Smooth muscle cell (in vitro differentiated cells): ENCODE data around the gene SLC4A2. TPM values are rescaled to one million over a fixed set of nuclear protein-coding genes. Genes with fewer than 3 reads are reported as not detected.
A peak's percentile ranks its signal among the peaks of the same experiment; 100 is the strongest.

Experiments used
- DNase-seq: peaks from one replicate; lab custom pipeline; 2025; ENCODE audit not compliant: unreplicated experiment; lab: John Stamatoyannopoulos, UW
- H2AFZ ChIP-seq: fragments of 200-600 bp; sonication (generic); 2 replicates; pipeline ENCODE4 v1.6.0; 2016; ENCODE audit warnings: antibody characterized with exemption, low read depth, mild to moderate bottlenecking
- H3F3A ChIP-seq: fragments of 200-600 bp; sonication (generic); 2 replicates; pipeline ENCODE4 v1.6.0; 2017; ENCODE audit warnings: antibody characterized with exemption, low read depth
- H3K27ac ChIP-seq: fragments of 200-600 bp; sonication (generic); 2 replicates; pipeline ENCODE4 v1.5.1; 2016; ENCODE audit warnings: low read depth, mild to moderate bottlenecking
- H3K27me3 ChIP-seq: fragments of 200-600 bp; sonication (generic); 2 replicates; pipeline ENCODE4 v1.6.1; 2016; ENCODE audit warnings: low read depth, mild to moderate bottlenecking
- H3K36me3 ChIP-seq: fragments of 200-600 bp; sonication (generic); 2 replicates; pipeline ENCODE4 v1.5.1; 2016; ENCODE audit warnings: low read depth
- H3K4me1 ChIP-seq: fragments of 200-600 bp; sonication (generic); 2 replicates; pipeline ENCODE4 v1.5.1; 2016; ENCODE audit warnings: low read depth
- H3K4me2 ChIP-seq: fragments of 200-600 bp; sonication (generic); 2 replicates; pipeline ENCODE4 v1.6.0; 2016; ENCODE audit warnings: mild to moderate bottlenecking
- H3K4me3 ChIP-seq: fragments of 200-600 bp; sonication (generic); 2 replicates; pipeline ENCODE4 v1.5.1; 2016; ENCODE audit warnings: mild to moderate bottlenecking
- H3K79me2 ChIP-seq: fragments of 200-600 bp; sonication (generic); 2 replicates; pipeline ENCODE4 v1.6.0; 2016; ENCODE audit warnings: low read depth, mild to moderate bottlenecking
- H3K9ac ChIP-seq: fragments of 200-600 bp; sonication (generic); 2 replicates; pipeline ENCODE4 v1.6.0; 2016; ENCODE audit warnings: low read depth
- H3K9me3 ChIP-seq: fragments of 200-600 bp; sonication (generic); replicated peaks from 2 replicates; pipeline ENCODE4 v1.5.1; 2016; ENCODE audit warnings: low read depth
- H4K20me1 ChIP-seq: fragments of 200-600 bp; sonication (generic); 2 replicates; pipeline ENCODE4 v1.6.0; 2016; ENCODE audit warnings: low read depth
- CTCF ChIP-seq: fragments of 200-600 bp; sonication (generic); IDR thresholded peaks from 2 replicates; pipeline ENCODE4 v1.5.1; 2017; ENCODE audit warnings: borderline replicate concordance, mild to moderate bottlenecking, antibody characterized with exemption; ENCODE audit not compliant: insufficient read depth, poor library complexity, severe bottlenecking
- WGBS: methylation state at CpG from one replicate; pipeline ENCODE4 v1.1.7; 2016; ENCODE audit warnings: low lambda C conversion rate; 5-methylcytosine and 5-hydroxymethylcytosine counted together
- polyA plus RNA-seq: library from polyadenylated mRNA; unstranded; fragments of >200 nt; fragmentation: Nextera tagmentation; extraction: Ambion mirVana; gene quantifications from 2 replicates; pipeline ENCODE4 v1.2.1, GENCODE V29; 2016
- total RNA-seq: library from RNA; depleted of rRNA; stranded (reverse); fragments of >200 nt; gene quantifications from 2 replicates; pipeline ENCODE4 v1.2.3, GENCODE V29; 2014

The SLC4A2 gene
- total and polyA plus RNA-seq, 2 experiments from 2014 or later = 89.3 to 96.4 TPM

GRCh38 chr7:151104411-151105235, 45.2 kb downstream of the SLC4A2 start:
- Histone ChIP-seq H3K4me1 (no peaks in the 10 kb centered on the region), H3K27ac (peak overlapping the region; percentile 44), H3F3A (peaks cover 4% of the 10 kb centered on the region), H3K79me2 (peaks cover 69% of the 10 kb centered on the region), H3K9ac (no peak overlapping the region), H3K4me2 (no peak overlapping the region), H3K36me3 (no peaks in the 10 kb centered on the region), H3K9me3 (no peaks in the 10 kb centered on the region), H2AFZ (no peak overlapping the region), H4K20me1 (peaks cover 90% of the 10 kb centered on the region), H3K27me3 (no peaks in the 10 kb centered on the region), H3K4me3 (no peak overlapping the region)
- no peak for TF ChIP-seq CTCF
- no peak for DNase-seq
- WGBS = 71% methylated on average over 23 of the region's 23 CpGs

- Histone ChIP-seq H3K9ac (no peak overlapping the region), H3K4me1 (no peaks in the 10 kb centered on the region), H4K20me1 (peaks cover 90% of the 10 kb centered on the region), H3K79me2 (peaks cover 68% of the 10 kb centered on the region), H3K4me2 (no peak overlapping the region), H3K27me3 (no peaks in the 10 kb centered on the region), H3K36me3 (no peaks in the 10 kb centered on the region), H3F3A (peaks cover 9% of the 10 kb centered on the region), H3K4me3 (no peak overlapping the region), H3K9me3 (no peaks in the 10 kb centered on the region), H3K27ac (no peak overlapping the region), H2AFZ (no peak overlapping the region)
- WGBS = 95% methylated on average over 10 of the region's 10 CpGs
- TF ChIP-seq CTCF = no peak
- DNase-seq = no peak
Measured at GRCh38 chr7:151107882-151108281, 48.5 kb downstream of the SLC4A2 start.

- H3F3A ChIP-seq = peaks cover 11% of the 10 kb centered on the region
- H3K27me3 ChIP-seq = no peaks in the 10 kb centered on the region
- H3K79me2 ChIP-seq = peaks cover 64% of the 10 kb centered on the region
- DNase-seq = no peak
- no peak overlapping the region for H3K4me3 ChIP-seq
- peaks cover 13% of the 10 kb centered on the region for H3K4me1 ChIP-seq
- 57% methylated on average over 15 of the region's 15 CpGs for WGBS
- TF ChIP-seq CTCF = no peak
- no peaks in the 10 kb centered on the region for H3K9me3 ChIP-seq
- H2AFZ ChIP-seq = no peak overlapping the region
- H4K20me1 ChIP-seq = peaks cover 90% of the 10 kb centered on the region
- peak overlapping the region; percentile 6 for H3K4me2 ChIP-seq
- no peak overlapping the region for H3K27ac ChIP-seq
- H3K9ac ChIP-seq = no peak overlapping the region
- no peaks in the 10 kb centered on the region for H3K36me3 ChIP-seq
Measured at GRCh38 chr7:151109094-151110048, 50.0 kb downstream of the SLC4A2 start.
